Measurements from ENCODE around the gene H6PD.

H6PD gene

GRCh38 chr1:9245230-9245619 lies 10.7 kb downstream of the H6PD start:
- no peak for ATAC-seq

GRCh38 chr1:9245661-9246060 lies 11.1 kb downstream of the H6PD start:
- no peak for ATAC-seq
- no peak for TF ChIP-seq GLIS3 (CRISPR knock-in tag; IDR thresholded peaks at IDR 0.05)
- TF ChIP-seq TOX (CRISPR knock-in tag; IDR thresholded peaks at IDR 0.05; ENCODE audit: borderline replicate concordance), result no peak
- TF ChIP-seq ZNF70 (CRISPR knock-in tag; IDR thresholded peaks at IDR 0.05), result no peak
- no peak for TF ChIP-seq ISL1 (CRISPR knock-in tag; IDR thresholded peaks at IDR 0.05)
- TF ChIP-seq, protein P1, sequence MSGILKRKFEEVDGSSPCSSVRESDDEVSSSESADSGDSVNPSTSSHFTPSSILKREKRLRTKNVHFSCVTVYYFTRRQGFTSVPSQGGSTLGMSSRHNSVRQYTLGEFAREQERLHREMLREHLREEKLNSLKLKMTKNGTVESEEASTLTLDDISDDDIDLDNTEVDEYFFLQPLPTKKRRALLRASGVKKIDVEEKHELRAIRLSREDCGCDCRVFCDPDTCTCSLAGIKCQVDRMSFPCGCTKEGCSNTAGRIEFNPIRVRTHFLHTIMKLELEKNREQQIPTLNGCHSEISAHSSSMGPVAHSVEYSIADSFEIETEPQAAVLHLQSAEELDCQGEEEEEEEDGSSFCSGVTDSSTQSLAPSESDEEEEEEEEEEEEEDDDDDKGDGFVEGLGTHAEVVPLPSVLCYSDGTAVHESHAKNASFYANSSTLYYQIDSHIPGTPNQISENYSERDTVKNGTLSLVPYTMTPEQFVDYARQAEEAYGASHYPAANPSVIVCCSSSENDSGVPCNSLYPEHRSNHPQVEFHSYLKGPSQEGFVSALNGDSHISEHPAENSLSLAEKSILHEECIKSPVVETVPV (CRISPR knock-in tag; IDR thresholded peaks at IDR 0.05), result no peak
- TF ChIP-seq POU6F1 (CRISPR knock-in tag; IDR thresholded peaks at IDR 0.05; ENCODE audit: borderline replicate concordance, low read depth), result no peak
- no peak for TF ChIP-seq ZNF8 (CRISPR knock-in tag; IDR thresholded peaks at IDR 0.05)
- no peak for TF ChIP-seq RARB (CRISPR knock-in tag; IDR thresholded peaks at IDR 0.05)
- no peak for TF ChIP-seq PATZ1 (CRISPR knock-in tag; IDR thresholded peaks at IDR 0.05; ENCODE audit: borderline replicate concordance)
- no peak for TF ChIP-seq PPARA (CRISPR knock-in tag; IDR thresholded peaks at IDR 0.05; ENCODE audit: borderline replicate concordance)
- TF ChIP-seq ZFP30 (CRISPR knock-in tag; IDR thresholded peaks at IDR 0.05), result no peak
- no peak for TF ChIP-seq ZC3H10 (CRISPR knock-in tag; IDR thresholded peaks at IDR 0.05)
- TF ChIP-seq TCF4 (CRISPR knock-in tag; IDR thresholded peaks at IDR 0.05; ENCODE audit: borderline replicate concordance), result no peak
- no peak for TF ChIP-seq ZNF565 (CRISPR knock-in tag; conservative IDR thresholded peaks at IDR 0.05; ENCODE audit: low read depth)
- TF ChIP-seq ARNTL (CRISPR knock-in tag; IDR thresholded peaks at IDR 0.05; ENCODE audit: borderline replicate concordance, low read depth), result no peak
- no peak for TF ChIP-seq CSDC2 (CRISPR knock-in tag; IDR thresholded peaks at IDR 0.05)
- TF ChIP-seq ESRRG (CRISPR knock-in tag; IDR thresholded peaks at IDR 0.05), result no peak
- TF ChIP-seq OSR1 (CRISPR knock-in tag; IDR thresholded peaks at IDR 0.05), result no peak

More at GRCh38 chr1:9245230-9245619, 10.7 kb downstream of the H6PD start:
- no peak for TF ChIP-seq ZNF565 (CRISPR knock-in tag; conservative IDR thresholded peaks at IDR 0.05; ENCODE audit: low read depth)
- no peak for TF ChIP-seq OSR1 (CRISPR knock-in tag; IDR thresholded peaks at IDR 0.05)
- no peak for TF ChIP-seq ARNTL (CRISPR knock-in tag; IDR thresholded peaks at IDR 0.05; ENCODE audit: borderline replicate concordance, low read depth)

DNA sequence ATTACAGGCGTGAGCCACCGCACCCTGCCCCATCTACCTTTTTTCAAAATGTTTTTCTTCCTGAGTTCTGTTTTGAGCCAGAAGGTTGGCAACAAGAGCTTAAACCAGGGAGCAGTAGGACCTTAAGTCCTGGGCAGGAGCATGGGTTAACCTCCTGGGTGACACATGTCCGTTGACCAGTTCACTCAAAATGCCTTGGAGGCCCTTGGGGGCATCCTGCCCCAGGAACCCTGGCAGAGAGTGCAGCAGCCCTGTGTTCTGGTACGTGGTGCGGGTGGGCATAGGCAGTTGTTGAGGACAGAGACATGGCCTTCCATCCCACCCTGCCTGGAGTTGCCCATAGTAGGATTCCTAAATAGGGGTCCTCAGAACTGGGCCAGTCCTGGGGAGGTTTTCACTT lies 11.6 kb downstream of the H6PD start:
- no peak for ATAC-seq
- TF ChIP-seq ZNF8 (CRISPR knock-in tag; IDR thresholded peaks at IDR 0.05) (no peak), TOX (CRISPR knock-in tag; IDR thresholded peaks at IDR 0.05; ENCODE audit: borderline replicate concordance) (no peak), ZFP3 (CRISPR knock-in tag; IDR thresholded peaks at IDR 0.05) (no peak), ZFP30 (CRISPR knock-in tag; IDR thresholded peaks at IDR 0.05) (no peak), ZC3H10 (CRISPR knock-in tag; IDR thresholded peaks at IDR 0.05) (no peak), CSDC2 (CRISPR knock-in tag; IDR thresholded peaks at IDR 0.05) (no peak), GLIS3 (CRISPR knock-in tag; IDR thresholded peaks at IDR 0.05) (no peak), ESRRG (CRISPR knock-in tag; IDR thresholded peaks at IDR 0.05) (no peak), BACH2 (CRISPR knock-in tag; IDR thresholded peaks at IDR 0.05; ENCODE audit: borderline replicate concordance) (no peak), TSHZ2 (CRISPR knock-in tag; IDR thresholded peaks at IDR 0.05) (no peak), OSR1 (CRISPR knock-in tag; IDR thresholded peaks at IDR 0.05) (no peak), SNAI2 (CRISPR knock-in tag; IDR thresholded peaks at IDR 0.05) (no peak)

All from SK-N-SH treated with all-trans-retinoic acid at 6 μM for 48 hours (cell line).